Tibial nerve (tissue), 4 donors: ENCODE results near the gene CD300LD. TPM values are rescaled to one million over a fixed set of nuclear protein-coding genes. Genes with fewer than 3 reads are reported as not detected.
A peak's percentile ranks its signal among the peaks of the same experiment; 100 is the strongest.

Experiments
- DNase-seq, 2 donors: peaks; one replicate each; pipeline ENCODE4 v3.0.0-alpha.2; 2019; ENCODE audit warnings: low spot score in 2 of 2
- H3K27ac ChIP-seq, 4 donors: fragments of 200-600 bp; sonication (generic) in 3 of 4; one replicate each; pipeline ENCODE4 v1.5.1; 2017 to 2019; ENCODE audit warnings: mild to moderate bottlenecking in 1 of 4
- H3K27me3 ChIP-seq, 2 donors: fragments of 200-600 bp; sonication (generic) in 1 of 2; one replicate each; pipeline versions ENCODE4 v1.5.1 to v1.6.0; 2017 to 2019
- H3K36me3 ChIP-seq, 3 donors: fragments of 200-600 bp; sonication (generic); one replicate each; pipeline ENCODE4 v1.5.1; 2018 to 2019
- H3K4me1 ChIP-seq, 4 donors: fragments of 200-600 bp; sonication (generic) in 3 of 4; one replicate each; pipeline ENCODE4 v1.5.1; 2017 to 2019
- H3K4me3 ChIP-seq, 4 donors: fragments of 200-600 bp; sonication (generic) in 3 of 4; one replicate each; pipeline ENCODE4 v1.5.1; 2017 to 2019; ENCODE audit warnings: mild to moderate bottlenecking in 1 of 4, moderate library complexity in 1 of 4
- H3K9me3 ChIP-seq, 4 donors: fragments of 200-600 bp; sonication (generic) in 3 of 4; one replicate each; pipeline ENCODE4 v1.5.1; 2017 to 2019
- CTCF ChIP-seq, 5 experiments: fragments of 200-600 bp in 3 of 5; fragments of 450-650 bp in 2 of 5; sonication (generic) in 3 of 5; IDR thresholded peaks; one replicate each; pipeline ENCODE4 v1.5.1; 2016 to 2019; ENCODE audit warnings: antibody characterized with exemption in 5 of 5, mild to moderate bottlenecking in 3 of 5, moderate library complexity in 2 of 5
- EP300 ChIP-seq, 2 donors: sonication (generic); formaldehyde crosslinking; IDR thresholded peaks; one replicate each; pipeline ENCODE4 v1.6.1; 2017; ENCODE audit warnings: antibody characterized with exemption in 2 of 2, mild to moderate bottlenecking in 1 of 2
- POLR2A ChIP-seq, 2 donors: fragments of 450-650 bp; IDR thresholded peaks; one replicate each; pipeline ENCODE4 v1.6.1; 2017; ENCODE audit warnings: antibody characterized with exemption in 2 of 2, mild to moderate bottlenecking in 2 of 2, moderate library complexity in 2 of 2
- WGBS, 2 donors: methylation state at CpG; one replicate each; pipeline ENCODE4 v1.1.5; 2018; 5-methylcytosine and 5-hydroxymethylcytosine counted together
- total RNA-seq, 4 donors: library from RNA; depleted of rRNA; stranded (reverse); fragments of >200 nt; gene quantifications; one replicate each; pipeline ENCODE4 v1.1.0, GENCODE V29; 2016

The CD300LD gene
- total RNA-seq, 4 donors from 2014 or later, result not detected

- Histone ChIP-seq H3K4me1 (no peaks in the 10 kb centered on the region), H3K9me3 (no peaks in the 10 kb centered on the region), H3K27me3 (no peaks in the 10 kb centered on the region), H3K36me3 (no peaks in the 10 kb centered on the region), H3K4me3 (no peak overlapping the region), H3K27ac (no peak overlapping the region)
- 65 to 79% methylated on average over 3 of the region's 3 CpGs for WGBS, 2 donors
- DNase-seq, result no peak
- TF ChIP-seq EP300 (IDR thresholded peaks at IDR 0.05), result no peak
- no peak for TF ChIP-seq CTCF (IDR thresholded peaks at IDR 0.05)
- TF ChIP-seq POLR2A (IDR thresholded peaks at IDR 0.05), result no peak
These were observed 44.3 kb downstream of the CD300LD start for GRCh38 chr17:74547736-74548135.

- Histone ChIP-seq H3K27me3 (no peaks in the 10 kb centered on the region), H3K9me3 (no peaks in the 10 kb centered on the region), H3K36me3 (no peaks in the 10 kb centered on the region), H3K27ac (no peak overlapping the region), H3K4me1 (no peaks in the 10 kb centered on the region), H3K4me3 (no peak overlapping the region)
- 75 to 87% methylated on average over 7 of the region's 7 CpGs for WGBS, 2 donors
- DNase-seq, result no peak
- TF ChIP-seq POLR2A (IDR thresholded peaks at IDR 0.05), result no peak
- TF ChIP-seq CTCF (IDR thresholded peaks at IDR 0.05), result no peak
- TF ChIP-seq EP300 (IDR thresholded peaks at IDR 0.05), result no peak
These were observed 44.8 kb downstream of the CD300LD start for GRCh38 chr17:74547264-74547663.

- no peaks in the 10 kb centered on the region for H3K9me3 ChIP-seq
- 78 to 89% methylated on average over 7 of the region's 7 CpGs for WGBS, 2 donors
- H3K36me3 ChIP-seq, result no peaks in the 10 kb centered on the region
- no peaks in the 10 kb centered on the region for H3K27me3 ChIP-seq
- TF ChIP-seq POLR2A (IDR thresholded peaks at IDR 0.05) (no peak), CTCF (IDR thresholded peaks at IDR 0.05) (no peak), EP300 (IDR thresholded peaks at IDR 0.05) (no peak)
- no peak overlapping the region for H3K4me3 ChIP-seq
- H3K4me1 ChIP-seq, result no peaks in the 10 kb centered on the region
- H3K27ac ChIP-seq, result peak overlapping the region in 1 of 4 donors; percentile 18
- no peak for DNase-seq
These were observed 45.5 kb downstream of the CD300LD start for GRCh38 chr17:74546586-74546985.

- Histone ChIP-seq H3K9me3 (no peaks in the 10 kb centered on the region), H3K27ac (peak within 1 kb of the TSS in 2 of 4 donors; percentile 18 to 33), H3K4me1 (no peaks in the 10 kb centered on the region), H3K27me3 (no peaks in the 10 kb centered on the region), H3K4me3 (peak within 1 kb of the TSS in 1 of 4 donors; percentile 39), H3K36me3 (no peaks in the 10 kb centered on the region)
- DNase-seq, result no peak
- TF ChIP-seq EP300 (IDR thresholded peaks at IDR 0.05) (peak in 1 of 2 donors; percentile 21), POLR2A (IDR thresholded peaks at IDR 0.05) (no peak)
- 66 to 70% methylated on average over 5 of the region's 5 CpGs for WGBS, 2 donors
These were observed 46.2 kb downstream of the CD300LD start, which contains the start of gene CD300C for GRCh38 chr17:74545843-74546230. Gene CD300C, minus strand, starts transcription at chr17:74546115. Its CDS starts 333 bp downstream, at chr17:74545782.

- Histone ChIP-seq H3K9me3 (no peaks in the 10 kb centered on the region), H3K27ac (peak overlapping the region in 1 of 4 donors; percentile 33), H3K4me1 (no peaks in the 10 kb centered on the region), H3K36me3 (no peaks in the 10 kb centered on the region), H3K4me3 (peak overlapping the region in 1 of 4 donors; percentile 39), H3K27me3 (no peaks in the 10 kb centered on the region)
- WGBS, 2 donors, result 69 to 72% methylated on average over 16 of the region's 16 CpGs
- TF ChIP-seq POLR2A (IDR thresholded peaks at IDR 0.05) (no peak), CTCF (IDR thresholded peaks at IDR 0.05) (no peak), EP300 (IDR thresholded peaks at IDR 0.05) (no peak)
- no peak for DNase-seq
These were observed 46.9 kb downstream of the CD300LD start for GRCh38 chr17:74544991-74545842.
